HG03064 (cell line): ENCODE results near the gene PINLYP.
"Not testable (repeated sequence)": the region's sequence is repeated elsewhere in the genome, so short reads cannot be mapped to it uniquely, and the experiment has no call there.

ENCODE experiments used
- ATAC-seq: cut with Tn5 transposase; IDR thresholded peaks from one replicate; pipeline ENCODE4 v1.9.1; 2021; ENCODE audit warnings: low read depth; ENCODE audit not compliant: unreplicated experiment

Gene PINLYP

GRCh38 chr19:43575955-43576878 is 616 bp downstream of the PINLYP start:
- no peak for ATAC-seq

- ATAC-seq = no peak
Observed at GRCh38 chr19:43578787-43579186, 3.2 kb downstream of the PINLYP start.

- no peak for ATAC-seq
Observed at GRCh38 chr19:43581467-43581866, 5.9 kb downstream of the PINLYP start.

- no peak for ATAC-seq
Observed at GRCh38 chr19:43582495-43582894, 6.9 kb downstream of the PINLYP start.

- ATAC-seq = no peak
Observed at GRCh38 chr19:43584484-43584883, 8.9 kb downstream of the PINLYP start.

GRCh38 chr19:43586346-43586745 is 10.7 kb downstream of the PINLYP start:
- ATAC-seq = no peak

GRCh38 chr19:43587029-43587428 is 11.4 kb downstream of the PINLYP start:
- not testable (repeated sequence) for ATAC-seq

- no peak for ATAC-seq
Observed at GRCh38 chr19:43589277-43589676, 13.7 kb downstream of the PINLYP start.

- ATAC-seq = no peak
Observed at GRCh38 chr19:43589678-43590077, 14.1 kb downstream of the PINLYP start.

GRCh38 chr19:43591904-43592772 is 16.5 kb downstream of the PINLYP start:
- no peak for ATAC-seq

- no peak for ATAC-seq
Observed at GRCh38 chr19:43592800-43593350, 17.3 kb downstream of the PINLYP start.

GRCh38 chr19:43594081-43594697 is 18.6 kb downstream of the PINLYP start:
- no peak for ATAC-seq

GRCh38 chr19:43594710-43595604 is 19.4 kb downstream of the PINLYP start:
- no peak for ATAC-seq

- no peak for ATAC-seq
Observed at GRCh38 chr19:43595605-43595998, 20.0 kb downstream of the PINLYP start.

- peak; percentile 66 for ATAC-seq
Observed at GRCh38 chr19:43595999-43596841, 20.6 kb downstream of the PINLYP start, which contains the start of the genes IRGQ and ZNF576. TSS of gene IRGQ (minus strand) at chr19:43596134. CDS start at chr19:43595338, 796 bp downstream. TSS of gene ZNF576 (plus strand) at chr19:43596595. CDS start at chr19:43597109, 514 bp downstream.

GRCh38 chr19:43596842-43597461 is 21.4 kb downstream of the PINLYP start:
- ATAC-seq = no peak

GRCh38 chr19:43597876-43598275 is 22.3 kb downstream of the PINLYP start:
- ATAC-seq = no peak
